Stomach smooth muscle (tissue), 2 donors: Measurements from ENCODE around the gene GPR85.

Source experiments
- H3K27ac ChIP-seq: one replicate; pipeline ENCODE4 v1.7.0; 2013; ENCODE audit warnings: mild to moderate bottlenecking, low read length, inconsistent platforms
- H3K27me3 ChIP-seq, 2 donors: one replicate each; pipeline ENCODE4 v1.7.0; 2013; ENCODE audit warnings: low read length in 2 of 2; ENCODE audit not compliant: insufficient read depth in 2 of 2, control insufficient read depth in 1 of 2
- H3K36me3 ChIP-seq, 2 donors: one replicate each; pipeline ENCODE4 v1.7.0; 2013; ENCODE audit warnings: low read length in 2 of 2; ENCODE audit not compliant: control insufficient read depth in 2 of 2, insufficient read depth in 2 of 2
- H3K4me1 ChIP-seq: one replicate; pipeline ENCODE4 v1.7.0; 2013; ENCODE audit warnings: low read length; ENCODE audit not compliant: control insufficient read depth, insufficient read depth
- H3K4me3 ChIP-seq, 2 donors: one replicate each; pipeline ENCODE4 v1.7.0; 2013; ENCODE audit warnings: low read length in 2 of 2
- H3K9ac ChIP-seq, 2 donors: one replicate each; pipeline ENCODE4 v1.7.0; 2013; ENCODE audit warnings: low read length in 2 of 2, mild to moderate bottlenecking in 1 of 2
- H3K9me3 ChIP-seq, 2 donors: one replicate each; pipeline ENCODE4 v1.7.0; 2013; ENCODE audit warnings: low read length in 2 of 2; ENCODE audit not compliant: control insufficient read depth in 2 of 2
- donor health status: healthy.
- donor health status: Pancreatic carcinoma.

The GPR85 gene

GRCh38 chr7:113045379-113045778 lies 41.2 kb downstream of the GPR85 start:
- Histone ChIP-seq H3K4me1 (no peaks in the 10 kb centered on the region), H3K27ac (no peak overlapping the region), H3K9ac (no peak overlapping the region), H3K27me3 (no peaks in the 10 kb centered on the region), H3K9me3 (no peaks in the 10 kb centered on the region), H3K36me3 (no peaks in the 10 kb centered on the region), H3K4me3 (no peak overlapping the region)

GRCh38 chr7:113044394-113044793 lies 42.2 kb downstream of the GPR85 start:
- Histone ChIP-seq H3K27me3 (no peaks in the 10 kb centered on the region), H3K4me3 (no peak overlapping the region)

GRCh38 chr7:113040849-113041248 lies 45.8 kb downstream of the GPR85 start:
- no peak overlapping the region for H3K4me3 ChIP-seq
- H3K9me3 ChIP-seq: no peaks in the 10 kb centered on the region
- no peak overlapping the region for H3K27ac ChIP-seq

More at GRCh38 chr7:113044394-113044793, 42.2 kb downstream of the GPR85 start:
- Histone ChIP-seq H3K9me3 (no peaks in the 10 kb centered on the region), H3K27ac (no peak overlapping the region), H3K36me3 (no peaks in the 10 kb centered on the region), H3K9ac (no peak overlapping the region), H3K4me1 (no peaks in the 10 kb centered on the region)

GRCh38 chr7:113033959-113034358 lies 52.7 kb downstream of the GPR85 start:
- Histone ChIP-seq H3K9ac (no peak overlapping the region), H3K4me1 (no peaks in the 10 kb centered on the region), H3K27ac (no peak overlapping the region), H3K9me3 (no peaks in the 10 kb centered on the region), H3K27me3 (no peaks in the 10 kb centered on the region), H3K4me3 (no peak overlapping the region), H3K36me3 (no peaks in the 10 kb centered on the region)

More at GRCh38 chr7:113040849-113041248, 45.8 kb downstream of the GPR85 start:
- no peaks in the 10 kb centered on the region for H3K27me3 ChIP-seq
- H3K4me1 ChIP-seq: no peaks in the 10 kb centered on the region
- H3K9ac ChIP-seq: no peak overlapping the region
- H3K36me3 ChIP-seq: no peaks in the 10 kb centered on the region
